Measurements from ENCODE around the gene TREML4.

GRCh38 chr6:41278699-41279405 is 50.7 kb downstream of the TREML4 start:
- TF ChIP-seq KDM5A (IDR thresholded peaks at IDR 0.05; ENCODE audit: low read length) (no peak), POLR2A (IDR thresholded peaks at IDR 0.05; ENCODE audit: control extremely low read depth in 1 of 2, low read depth in 2 of 2, low read length in 2 of 2) (no peak)
- TF ChIP-seq, protein P1, sequence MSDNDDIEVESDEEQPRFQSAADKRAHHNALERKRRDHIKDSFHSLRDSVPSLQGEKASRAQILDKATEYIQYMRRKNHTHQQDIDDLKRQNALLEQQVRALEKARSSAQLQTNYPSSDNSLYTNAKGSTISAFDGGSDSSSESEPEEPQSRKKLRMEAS (IDR thresholded peaks at IDR 0.05) = no peak
- TF ChIP-seq, protein P2, sequence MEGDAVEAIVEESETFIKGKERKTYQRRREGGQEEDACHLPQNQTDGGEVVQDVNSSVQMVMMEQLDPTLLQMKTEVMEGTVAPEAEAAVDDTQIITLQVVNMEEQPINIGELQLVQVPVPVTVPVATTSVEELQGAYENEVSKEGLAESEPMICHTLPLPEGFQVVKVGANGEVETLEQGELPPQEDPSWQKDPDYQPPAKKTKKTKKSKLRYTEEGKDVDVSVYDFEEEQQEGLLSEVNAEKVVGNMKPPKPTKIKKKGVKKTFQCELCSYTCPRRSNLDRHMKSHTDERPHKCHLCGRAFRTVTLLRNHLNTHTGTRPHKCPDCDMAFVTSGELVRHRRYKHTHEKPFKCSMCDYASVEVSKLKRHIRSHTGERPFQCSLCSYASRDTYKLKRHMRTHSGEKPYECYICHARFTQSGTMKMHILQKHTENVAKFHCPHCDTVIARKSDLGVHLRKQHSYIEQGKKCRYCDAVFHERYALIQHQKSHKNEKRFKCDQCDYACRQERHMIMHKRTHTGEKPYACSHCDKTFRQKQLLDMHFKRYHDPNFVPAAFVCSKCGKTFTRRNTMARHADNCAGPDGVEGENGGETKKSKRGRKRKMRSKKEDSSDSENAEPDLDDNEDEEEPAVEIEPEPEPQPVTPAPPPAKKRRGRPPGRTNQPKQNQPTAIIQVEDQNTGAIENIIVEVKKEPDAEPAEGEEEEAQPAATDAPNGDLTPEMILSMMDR (IDR thresholded peaks at IDR 0.05; ENCODE audit: control extremely low read depth in 1 of 3, insufficient read depth in 1 of 3, low read depth in 1 of 3, low read length in 3 of 3) = peak; percentile 65 to 94 (median 65)
